Thyroid gland (tissue), 4 donors: ENCODE measurements around the gene ESF1. TPM values are rescaled to one million over a fixed set of nuclear protein-coding genes. Genes with fewer than 3 reads are reported as not detected.

Source experiments
- DNase-seq, 2 donors: peaks; one replicate each; pipeline ENCODE4 v3.0.0-alpha.2; 2019
- H3K27ac ChIP-seq, 3 donors: fragments of 200-600 bp; sonication (generic); 1 replicate in 2 of 3; 2 replicates in 1 of 3; pipeline ENCODE4 v1.5.1; 2016 to 2019; ENCODE audit warnings: mild to moderate bottlenecking in 1 of 3, moderate library complexity in 1 of 3
- H3K27me3 ChIP-seq: fragments of 200-600 bp; sonication (generic); one replicate; pipeline ENCODE4 v1.5.1; 2019
- H3K36me3 ChIP-seq, 2 donors: fragments of 200-600 bp; sonication (generic); one replicate each; pipeline ENCODE4 v1.5.1; 2016 to 2019
- H3K4me1 ChIP-seq, 2 donors: fragments of 200-600 bp; sonication (generic); one replicate each; pipeline ENCODE4 v1.5.1; 2017 to 2019
- H3K4me3 ChIP-seq, 3 donors: fragments of 200-600 bp; sonication (generic); replicated peaks in 1 of 3; 1 replicate in 2 of 3; 2 replicates in 1 of 3; pipeline ENCODE4 v1.5.1; 2016; ENCODE audit warnings: mild to moderate bottlenecking in 1 of 3
- H3K9me3 ChIP-seq: fragments of 200-600 bp; sonication (generic); one replicate; pipeline ENCODE4 v1.5.1; 2017
- CTCF ChIP-seq, 6 experiments: fragments of 200-600 bp in 3 of 6; fragments of 450-650 bp in 3 of 6; sonication (generic) in 3 of 6; IDR thresholded peaks; one replicate each; pipeline ENCODE4 v1.5.1; 2016 to 2019; ENCODE audit warnings: antibody characterized with exemption in 6 of 6, mild to moderate bottlenecking in 2 of 6, inconsistent platforms in 1 of 6, moderate library complexity in 1 of 6
- POLR2A ChIP-seq, 2 donors: fragments of 450-650 bp; IDR thresholded peaks; one replicate each; pipeline ENCODE4 v1.6.1; 2017; ENCODE audit warnings: antibody characterized with exemption in 2 of 2, mild to moderate bottlenecking in 2 of 2, moderate library complexity in 1 of 2
- WGBS, 2 donors: methylation state at CpG; one replicate each; pipeline ENCODE4 v1.1.5; 2017; 5-methylcytosine and 5-hydroxymethylcytosine counted together
- intact Hi-C: fragments of 100-400 bp; cut with DNase I; formaldehyde crosslinking; loops from one replicate; pipeline ENCODE4 v1.15.1; 2023
- total RNA-seq, 4 donors: library from RNA; depleted of rRNA; stranded (reverse); fragments of >200 nt; gene quantifications; one replicate each; pipeline ENCODE4 v1.2.3, GENCODE V29; 2016

Gene ESF1
- total RNA-seq, 4 donors from 2014 or later, result 10.0 to 11.9 (median 10.8) TPM

- peaks cover 0 to 1% of the 10 kb centered on the region in 2 donors for H3K36me3 ChIP-seq
- no peaks in the 10 kb centered on the region for H3K9me3 ChIP-seq
- DNase-seq, result no peak
- no peaks in the 10 kb centered on the region for H3K4me1 ChIP-seq
- H3K27me3 ChIP-seq, result no peaks in the 10 kb centered on the region
- no peak overlapping the region for H3K27ac ChIP-seq
- no peak for TF ChIP-seq POLR2A (IDR thresholded peaks at IDR 0.05)
- no peak for TF ChIP-seq CTCF (IDR thresholded peaks at IDR 0.05)
- H3K4me3 ChIP-seq, result no peak overlapping the region
- intact Hi-C loops, result loop anchor here (5.0 kb wide), 1 partner anchor 235 kb away; no protein-coding TSS in a partner anchor
- WGBS, 2 donors, result 63 to 76% methylated on average over 2 of the region's 2 CpGs
Measured at GRCh38 chr20:13822459-13822858, 37.7 kb upstream of the ESF1 start.

GRCh38 chr20:13821876-13822275 lies 37.2 kb upstream of the ESF1 start:
- no peak overlapping the region for H3K4me3 ChIP-seq
- intact Hi-C loops, result loop anchor here (5.0 kb wide), 1 partner anchor 235 kb away; no protein-coding TSS in a partner anchor
- no peaks in the 10 kb centered on the region for H3K9me3 ChIP-seq
- TF ChIP-seq CTCF (IDR thresholded peaks at IDR 0.05) (no peak), POLR2A (IDR thresholded peaks at IDR 0.05) (no peak)
- no peaks in the 10 kb centered on the region for H3K4me1 ChIP-seq
- H3K36me3 ChIP-seq, result peaks cover 0 to 6% of the 10 kb centered on the region in 2 donors
- H3K27me3 ChIP-seq, result no peaks in the 10 kb centered on the region
- 61 to 64% methylated on average over 7 of the region's 7 CpGs for WGBS, 2 donors
- no peak for DNase-seq
- no peak overlapping the region for H3K27ac ChIP-seq

- no peaks in the 10 kb centered on the region for H3K4me1 ChIP-seq
- no peaks in the 10 kb centered on the region for H3K9me3 ChIP-seq
- DNase-seq, result peak; percentile 54 to 71
- H3K36me3 ChIP-seq, result peaks cover 0 to 6% of the 10 kb centered on the region in 2 donors
- TF ChIP-seq CTCF (IDR thresholded peaks at IDR 0.05), result peak; percentile 48 to 74 (median 72)
- TF ChIP-seq POLR2A (IDR thresholded peaks at IDR 0.05), result no peak
- 32% methylated on average over 5 of the region's 5 CpGs for WGBS, 2 donors
- intact Hi-C loops, result loop anchor here (5.0 kb wide), 1 partner anchor 237 kb away; no protein-coding TSS in a partner anchor
- H3K4me3 ChIP-seq, result no peak overlapping the region
- H3K27ac ChIP-seq, result peak overlapping the region in 2 of 3 donors; percentile 1 to 25
- H3K27me3 ChIP-seq, result no peaks in the 10 kb centered on the region
Measured at GRCh38 chr20:13819885-13820645, 35.3 kb upstream of the ESF1 start.

- TF ChIP-seq POLR2A (IDR thresholded peaks at IDR 0.05) (no peak), CTCF (IDR thresholded peaks at IDR 0.05) (no peak)
- no peak overlapping the region for H3K27ac ChIP-seq
- H3K9me3 ChIP-seq, result no peaks in the 10 kb centered on the region
- no peaks in the 10 kb centered on the region for H3K4me1 ChIP-seq
- intact Hi-C loops, result no loop called here
- H3K27me3 ChIP-seq, result no peaks in the 10 kb centered on the region
- peaks cover 10 to 22% of the 10 kb centered on the region in 2 donors for H3K36me3 ChIP-seq
- no peak for DNase-seq
- H3K4me3 ChIP-seq, result no peak overlapping the region
Measured at GRCh38 chr20:13817342-13817741, 32.6 kb upstream of the ESF1 start.

GRCh38 chr20:13816757-13817156 lies 32.0 kb upstream of the ESF1 start:
- Histone ChIP-seq H3K36me3 (peaks cover 15 to 27% of the 10 kb centered on the region in 2 donors), H3K4me3 (no peak overlapping the region), H3K4me1 (no peaks in the 10 kb centered on the region), H3K27me3 (no peaks in the 10 kb centered on the region), H3K9me3 (no peaks in the 10 kb centered on the region), H3K27ac (no peak overlapping the region)
- TF ChIP-seq POLR2A (IDR thresholded peaks at IDR 0.05) (no peak), CTCF (IDR thresholded peaks at IDR 0.05) (no peak)
- no peak for DNase-seq
- intact Hi-C loops, result no loop called here
- 90 to 92% methylated on average over 3 of the region's 3 CpGs for WGBS, 2 donors
